OCI-LY1 (cell line): ENCODE results near the gene TRIP6.

ENCODE experiments used
- EZH2 ChIP-seq: fragments of 200-600 bp; sonication (generic), shearing (Covaris generic); IDR thresholded peaks from 2 replicates; pipeline ENCODE4 v1.8.0; 2017; ENCODE audit warnings: borderline replicate concordance, mixed run types, mild to moderate bottlenecking, antibody characterized with exemption, low read length, moderate library complexity, mixed read lengths
- TF ChIP-seq, protein P1 (sequence below): fragments of 200-600 bp; sonication (generic), shearing (Covaris generic); IDR thresholded peaks from 2 replicates; pipeline ENCODE4 v1.5.1; 2017; ENCODE audit warnings: mild to moderate bottlenecking, antibody characterized with exemption, low read length, moderate library complexity, mixed read lengths

DNA sequence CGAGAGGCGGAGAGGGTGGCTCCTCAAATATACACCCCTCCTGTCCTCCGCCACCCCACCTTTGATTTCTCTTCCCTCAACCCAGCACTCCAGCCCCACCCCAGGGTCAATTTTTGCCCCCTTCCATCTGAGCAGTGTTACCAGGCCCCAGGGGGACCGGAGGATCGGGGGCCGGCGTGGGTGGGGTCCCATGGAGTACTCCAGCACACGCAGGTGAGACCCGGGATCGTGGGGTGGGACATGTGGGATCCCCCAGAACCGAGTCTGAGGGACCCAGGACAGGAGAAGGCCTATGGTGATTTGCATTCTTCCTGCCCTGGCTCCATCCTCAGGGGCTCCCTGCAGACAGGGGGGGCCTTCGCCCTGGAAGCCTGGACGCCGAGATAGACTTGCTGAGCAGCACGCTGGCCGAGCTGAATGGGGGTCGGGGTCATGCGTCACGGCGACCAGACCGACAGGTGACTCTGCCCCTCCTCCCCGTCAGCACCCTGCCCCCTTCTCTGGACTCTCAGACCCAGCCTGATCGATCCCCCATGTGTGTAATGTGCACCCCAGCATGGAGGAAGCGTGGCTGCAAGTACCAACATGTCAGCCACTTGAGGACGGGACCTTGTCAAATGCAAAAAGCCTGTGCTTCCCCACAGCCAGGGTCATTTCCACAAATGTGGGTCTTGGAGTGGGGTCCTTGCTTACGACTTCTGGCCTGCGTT is 744 bp downstream of the TRIP6 start:
- TF ChIP-seq, protein P1, sequence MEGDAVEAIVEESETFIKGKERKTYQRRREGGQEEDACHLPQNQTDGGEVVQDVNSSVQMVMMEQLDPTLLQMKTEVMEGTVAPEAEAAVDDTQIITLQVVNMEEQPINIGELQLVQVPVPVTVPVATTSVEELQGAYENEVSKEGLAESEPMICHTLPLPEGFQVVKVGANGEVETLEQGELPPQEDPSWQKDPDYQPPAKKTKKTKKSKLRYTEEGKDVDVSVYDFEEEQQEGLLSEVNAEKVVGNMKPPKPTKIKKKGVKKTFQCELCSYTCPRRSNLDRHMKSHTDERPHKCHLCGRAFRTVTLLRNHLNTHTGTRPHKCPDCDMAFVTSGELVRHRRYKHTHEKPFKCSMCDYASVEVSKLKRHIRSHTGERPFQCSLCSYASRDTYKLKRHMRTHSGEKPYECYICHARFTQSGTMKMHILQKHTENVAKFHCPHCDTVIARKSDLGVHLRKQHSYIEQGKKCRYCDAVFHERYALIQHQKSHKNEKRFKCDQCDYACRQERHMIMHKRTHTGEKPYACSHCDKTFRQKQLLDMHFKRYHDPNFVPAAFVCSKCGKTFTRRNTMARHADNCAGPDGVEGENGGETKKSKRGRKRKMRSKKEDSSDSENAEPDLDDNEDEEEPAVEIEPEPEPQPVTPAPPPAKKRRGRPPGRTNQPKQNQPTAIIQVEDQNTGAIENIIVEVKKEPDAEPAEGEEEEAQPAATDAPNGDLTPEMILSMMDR = no peak
- TF ChIP-seq EZH2 = no peak
